GM19438 (cell line): Measurements from ENCODE around the gene TMEM151B.

ENCODE experiments used
- ATAC-seq: cut with Tn5 transposase; IDR thresholded peaks from one replicate; pipeline ENCODE4 v1.9.1; 2021; ENCODE audit warnings: low read depth; ENCODE audit not compliant: unreplicated experiment

The TMEM151B gene

DNA sequence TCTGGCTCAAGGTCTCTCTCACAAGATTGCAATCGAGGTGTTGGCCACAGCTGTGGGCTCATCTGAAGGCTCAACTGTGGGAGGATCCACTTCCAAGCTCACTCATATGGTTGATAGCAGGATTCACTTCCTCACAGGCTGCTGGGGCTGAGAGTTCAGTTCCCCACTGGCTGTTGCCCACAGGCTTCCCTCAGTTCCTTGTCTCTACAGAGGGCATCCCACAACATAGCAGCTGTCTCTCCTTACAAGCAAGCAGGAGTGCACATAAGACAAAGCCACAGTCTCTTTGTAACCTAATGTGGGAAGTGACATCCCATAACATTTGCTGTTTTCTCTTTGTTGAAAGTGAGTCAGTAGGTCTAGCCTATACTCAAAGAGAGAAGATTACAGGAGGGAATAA is 86.2 kb downstream of the TMEM151B start:
- ATAC-seq = no peak
